ENCODE measurements around the gene TLL2.

Gene TLL2

GRCh38 chr10:96321822-96322221, 191.9 kb downstream of the TLL2 start:
- DNase-seq (ENCODE audit: low read depth), result no peak

- DNase-seq (ENCODE audit: low read depth), result no peak
Measured at GRCh38 chr10:96319754-96320474, 193.8 kb downstream of the TLL2 start.

GRCh38 chr10:96317067-96317833, 196.5 kb downstream of the TLL2 start:
- DNase-seq (ENCODE audit: low read depth), result no peak

Data from stimulated activated CD8-positive, alpha-beta memory T cell treated with anti-CD3 and anti-CD28 coated beads, Interleukin-15, amount 100 ng/mL, for 24 hours (primary cell).